Stimulated activated CD8-positive, alpha-beta memory T cell treated with anti-CD3 and anti-CD28 coated beads, Interleukin-2, amount 100 ng/mL, for 48 hours (primary cell): ENCODE measurements around the gene MYO16.
"Not testable (repeated sequence)": the region's sequence is repeated elsewhere in the genome, so short reads cannot be mapped to it uniquely, and the experiment has no call there.

ENCODE experiments used
- DNase-seq, 2 donors: peaks; one replicate each; pipeline ENCODE4 v3.0.0-alpha.2; 2020; ENCODE audit warnings: low read depth in 2 of 2

MYO16 gene

GRCh38 chr13:108742701-108743451 is 113.5 kb downstream of the MYO16 start:
- no peak for DNase-seq

GRCh38 chr13:108743522-108743921 is 114.1 kb downstream of the MYO16 start:
- DNase-seq: no peak

GRCh38 chr13:108747843-108748242 is 118.4 kb downstream of the MYO16 start:
- no peak for DNase-seq

GRCh38 chr13:108752276-108752675 is 122.9 kb downstream of the MYO16 start:
- no peak for DNase-seq

- no peak for DNase-seq
Observed at GRCh38 chr13:108755083-108755482, 125.7 kb downstream of the MYO16 start.

- no peak for DNase-seq
Observed at GRCh38 chr13:108760129-108760528, 130.7 kb downstream of the MYO16 start.

- no peak for DNase-seq
Observed at GRCh38 chr13:108760541-108760940, 131.1 kb downstream of the MYO16 start.

- no peak for DNase-seq
Observed at GRCh38 chr13:108768035-108768434, 138.6 kb downstream of the MYO16 start.

GRCh38 chr13:108769213-108770070 is 140.0 kb downstream of the MYO16 start:
- DNase-seq: no peak

GRCh38 chr13:108775597-108775996 is 146.2 kb downstream of the MYO16 start:
- no peak for DNase-seq

GRCh38 chr13:108776650-108777049 is 147.2 kb downstream of the MYO16 start:
- DNase-seq: no peak

GRCh38 chr13:108777421-108778420 is 148.3 kb downstream of the MYO16 start:
- DNase-seq: no peak

- DNase-seq: no peak
Observed at GRCh38 chr13:108779308-108779707, 149.9 kb downstream of the MYO16 start.

- no peak for DNase-seq
Observed at GRCh38 chr13:108780706-108781105, 151.3 kb downstream of the MYO16 start.

- no peak for DNase-seq
Observed at GRCh38 chr13:108781312-108781711, 151.9 kb downstream of the MYO16 start.

GRCh38 chr13:108782480-108782879 is 153.1 kb downstream of the MYO16 start:
- not testable (repeated sequence) for DNase-seq

GRCh38 chr13:108785844-108786243 is 156.4 kb downstream of the MYO16 start:
- DNase-seq: no peak

GRCh38 chr13:108786456-108787200 is 157.2 kb downstream of the MYO16 start:
- DNase-seq: no peak

GRCh38 chr13:108787700-108788414 is 158.4 kb downstream of the MYO16 start:
- no peak for DNase-seq

- no peak for DNase-seq
Observed at GRCh38 chr13:108789476-108789875, 160.1 kb downstream of the MYO16 start.
